Spinal cord (tissue), 10 donors: ENCODE data around the gene CC2D1A. TPM values are rescaled to one million over a fixed set of nuclear protein-coding genes. Genes with fewer than 3 reads are reported as not detected.
"Not testable (repeated sequence)": the region's sequence is repeated elsewhere in the genome, so short reads cannot be mapped to it uniquely, and the experiment has no call there.

ENCODE experiments used
- DNase-seq, 6 donors: peaks; one replicate each; pipeline versions ENCODE4 v3.0.0 to v3.0.0-alpha.2; 2013 to 2015; ENCODE audit warnings: low spot score in 6 of 6, low read depth in 4 of 6
- H3K27ac ChIP-seq: one replicate; pipeline ENCODE4 v1.5.1; 2013; ENCODE audit warnings: low read depth, low read length, control low read depth
- H3K27me3 ChIP-seq: one replicate; pipeline ENCODE4 v1.6.1; 2013; ENCODE audit warnings: low read length; ENCODE audit not compliant: control insufficient read depth, insufficient read depth
- H3K36me3 ChIP-seq: one replicate; pipeline ENCODE4 v1.6.1; 2013; ENCODE audit warnings: low read length; ENCODE audit not compliant: control insufficient read depth, insufficient read depth
- H3K4me1 ChIP-seq: one replicate; pipeline ENCODE4 v1.6.1; 2013; ENCODE audit warnings: low read length; ENCODE audit not compliant: control insufficient read depth, insufficient read depth
- H3K4me3 ChIP-seq: one replicate; pipeline ENCODE4 v1.5.1; 2013; ENCODE audit warnings: low read depth, low read length, control low read depth
- H3K9me3 ChIP-seq: one replicate; pipeline ENCODE4 v1.6.1; 2013; ENCODE audit warnings: low read length; ENCODE audit not compliant: control insufficient read depth, insufficient read depth
- WGBS: methylation state at CpG from one replicate; pipeline ENCODE4 v1.1.5; 2013; ENCODE audit warnings: missing lambda C conversion rate; ENCODE audit not compliant: insufficient coverage; 5-methylcytosine and 5-hydroxymethylcytosine counted together
- polyA plus RNA-seq, 2 donors: library from polyadenylated mRNA; unstranded; fragments of 120-200 nt; gene quantifications; one replicate each; pipeline ENCODE4 v1.2.1, GENCODE V29; 2013; ENCODE audit not compliant: insufficient read length in 2 of 2
- total RNA-seq, 2 donors: library from RNA; depleted of rRNA in 1 of 2; stranded (reverse); fragments of 120-200 nt in 1 of 2; fragments of >200 nt in 1 of 2; gene quantifications; one replicate each; pipeline versions ENCODE4 v1.2.3 to v1.2.4, GENCODE V29; 2013 to 2014
- donor health status: healthy.

The CC2D1A gene
- total and polyA plus RNA-seq, 4 donors, result 11.8 to 112 (median 54.2) TPM

DNA sequence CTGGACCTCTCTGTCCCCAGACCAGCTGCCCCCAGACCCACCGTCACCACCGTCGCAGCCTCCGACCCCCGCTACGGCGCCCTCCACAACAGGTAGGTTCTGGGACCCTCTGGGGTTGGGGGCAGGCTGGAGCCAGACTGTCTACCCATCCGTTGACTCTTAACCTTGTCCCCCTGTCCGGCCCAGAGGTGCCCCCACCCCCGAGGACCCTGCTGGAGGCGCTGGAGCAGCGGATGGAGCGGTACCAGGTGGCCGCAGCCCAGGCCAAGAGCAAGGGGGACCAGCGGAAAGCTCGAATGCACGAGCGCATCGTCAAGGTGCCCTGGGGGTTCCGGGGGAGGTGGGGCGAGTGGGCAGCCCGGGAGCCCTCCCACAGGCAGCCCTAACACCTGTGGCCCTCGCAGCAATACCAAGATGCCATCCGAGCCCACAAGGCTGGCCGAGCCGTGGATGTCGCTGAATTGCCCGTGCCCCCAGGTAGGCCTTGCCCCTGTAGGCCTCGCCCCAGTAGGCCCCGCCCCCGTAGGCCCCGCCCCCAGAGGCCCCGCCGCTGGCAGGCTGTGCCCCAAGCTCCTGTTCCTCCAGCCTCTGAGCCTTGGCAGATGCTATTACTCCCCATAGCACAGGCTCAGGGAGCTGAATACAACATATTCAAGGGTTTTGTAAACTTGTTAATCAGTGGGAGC lies 12.9 kb downstream of the CC2D1A start:
- Histone ChIP-seq H3K4me1 (peaks cover 3% of the 10 kb centered on the region), H3K36me3 (peaks cover 88% of the 10 kb centered on the region), H3K27ac (no peak overlapping the region)

DNA sequence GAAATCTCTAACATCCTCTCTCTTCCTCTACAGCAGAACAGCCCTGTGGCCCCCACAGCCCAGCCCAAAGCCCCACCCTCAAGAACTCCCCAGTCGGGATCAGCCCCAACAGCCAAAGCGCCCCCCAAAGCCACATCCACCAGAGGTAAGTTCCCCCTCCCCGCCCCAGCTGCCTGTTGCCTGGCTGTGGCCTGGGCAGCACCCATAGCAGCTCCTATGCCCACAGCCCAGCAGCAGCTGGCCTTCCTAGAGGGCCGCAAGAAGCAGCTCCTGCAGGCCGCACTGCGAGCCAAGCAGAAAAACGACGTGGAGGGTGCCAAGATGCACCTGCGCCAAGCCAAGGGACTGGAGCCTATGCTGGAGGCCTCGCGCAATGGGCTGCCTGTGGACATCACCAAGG lies 14.5 kb downstream of the CC2D1A start:
- peaks cover 89% of the 10 kb centered on the region for H3K36me3 ChIP-seq
- peaks cover 1% of the 10 kb centered on the region for H3K9me3 ChIP-seq
- DNase-seq, result no peak

More for the DNA sequence above, 12.9 kb downstream of the CC2D1A start:
- Histone ChIP-seq H3K9me3 (peaks cover 1% of the 10 kb centered on the region), H3K4me3 (no peak overlapping the region), H3K27me3 (no peaks in the 10 kb centered on the region)
- 91% methylated on average over 25 of the region's 34 CpGs for WGBS
- DNase-seq, result no peak

DNA sequence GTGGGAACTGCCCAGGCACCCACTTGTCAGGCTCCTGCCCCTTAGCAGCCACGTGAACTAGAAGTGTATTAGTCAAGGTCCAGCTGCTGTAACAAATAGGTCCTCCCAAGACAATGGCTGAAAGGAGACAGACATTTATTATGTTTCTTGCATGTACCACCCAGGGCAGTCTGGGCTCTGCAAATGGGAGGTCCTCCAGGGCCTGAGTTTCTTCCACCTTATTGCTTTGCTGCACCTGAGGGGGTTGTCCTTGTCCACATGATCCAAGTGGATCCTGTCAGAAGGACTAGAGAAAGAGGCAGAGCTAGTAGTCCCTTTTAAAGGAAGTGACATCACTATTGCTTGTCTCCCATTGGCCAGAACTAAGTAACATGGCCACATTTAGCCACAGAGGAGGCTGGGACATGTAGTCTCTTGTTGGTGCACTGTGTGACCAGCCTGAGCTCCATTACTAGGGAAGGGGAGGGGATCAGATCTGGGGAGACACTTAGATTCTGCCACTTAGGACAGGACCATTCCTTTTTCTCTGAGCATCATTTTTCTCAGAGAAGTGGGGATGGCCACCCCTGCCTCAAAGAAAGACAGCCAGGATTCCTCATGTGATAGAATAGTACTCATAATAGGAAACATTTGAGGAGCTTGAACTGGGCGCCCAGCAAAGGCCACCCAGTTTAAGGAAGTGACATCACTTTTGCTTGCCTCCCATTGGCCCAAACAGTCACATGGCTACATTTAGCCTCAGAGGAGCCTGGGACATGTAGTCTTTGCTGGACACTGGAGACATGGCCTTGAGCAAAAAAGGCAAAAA lies 15.1 kb downstream of the CC2D1A start:
- peak in 2 of 6 donors; percentile 49 to 78 for DNase-seq
- WGBS, result 53% methylated on average over 2 of the region's 2 CpGs
- peaks cover 85% of the 10 kb centered on the region for H3K36me3 ChIP-seq

More for the DNA sequence above, 14.5 kb downstream of the CC2D1A start:
- WGBS, result 99% methylated on average over 11 of the region's 11 CpGs
- Histone ChIP-seq H3K4me3 (no peak overlapping the region), H3K27me3 (no peaks in the 10 kb centered on the region), H3K27ac (no peak overlapping the region), H3K4me1 (peaks cover 3% of the 10 kb centered on the region)

DNA sequence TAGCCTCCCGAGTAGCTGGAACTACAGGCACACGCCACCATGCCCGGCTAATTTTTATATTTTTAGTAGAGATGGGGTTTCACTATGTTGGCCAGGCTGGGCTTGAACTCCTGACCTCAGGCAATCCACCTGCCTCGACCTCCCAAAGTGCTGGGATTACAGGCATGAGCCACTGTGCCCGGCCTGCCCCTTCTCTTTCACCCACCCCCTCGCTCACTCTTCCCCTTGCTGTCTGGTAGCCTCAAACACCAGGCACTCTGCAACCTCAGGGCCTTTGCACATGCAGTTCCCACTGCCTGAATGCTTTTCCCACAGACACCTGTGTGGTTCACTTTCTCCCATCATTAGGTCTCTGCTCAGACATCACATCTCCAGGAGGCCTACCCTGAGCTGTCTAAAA lies 16.1 kb downstream of the CC2D1A start:
- H3K27me3 ChIP-seq, DNase-seq, H3K27ac ChIP-seq, H3K9me3 ChIP-seq, H3K4me1 ChIP-seq, H3K4me3 ChIP-seq: not testable (repeated sequence)
- WGBS, result 96% methylated on average over 3 of the region's 6 CpGs
- H3K36me3 ChIP-seq, result peaks cover 91% of the 10 kb centered on the region

More for the DNA sequence above, 15.1 kb downstream of the CC2D1A start:
- H3K4me1 ChIP-seq, result peaks cover 3% of the 10 kb centered on the region
- H3K27ac ChIP-seq, result no peak overlapping the region
- no peak overlapping the region for H3K4me3 ChIP-seq
- H3K9me3 ChIP-seq, result peaks cover 1% of the 10 kb centered on the region
- no peaks in the 10 kb centered on the region for H3K27me3 ChIP-seq

DNA sequence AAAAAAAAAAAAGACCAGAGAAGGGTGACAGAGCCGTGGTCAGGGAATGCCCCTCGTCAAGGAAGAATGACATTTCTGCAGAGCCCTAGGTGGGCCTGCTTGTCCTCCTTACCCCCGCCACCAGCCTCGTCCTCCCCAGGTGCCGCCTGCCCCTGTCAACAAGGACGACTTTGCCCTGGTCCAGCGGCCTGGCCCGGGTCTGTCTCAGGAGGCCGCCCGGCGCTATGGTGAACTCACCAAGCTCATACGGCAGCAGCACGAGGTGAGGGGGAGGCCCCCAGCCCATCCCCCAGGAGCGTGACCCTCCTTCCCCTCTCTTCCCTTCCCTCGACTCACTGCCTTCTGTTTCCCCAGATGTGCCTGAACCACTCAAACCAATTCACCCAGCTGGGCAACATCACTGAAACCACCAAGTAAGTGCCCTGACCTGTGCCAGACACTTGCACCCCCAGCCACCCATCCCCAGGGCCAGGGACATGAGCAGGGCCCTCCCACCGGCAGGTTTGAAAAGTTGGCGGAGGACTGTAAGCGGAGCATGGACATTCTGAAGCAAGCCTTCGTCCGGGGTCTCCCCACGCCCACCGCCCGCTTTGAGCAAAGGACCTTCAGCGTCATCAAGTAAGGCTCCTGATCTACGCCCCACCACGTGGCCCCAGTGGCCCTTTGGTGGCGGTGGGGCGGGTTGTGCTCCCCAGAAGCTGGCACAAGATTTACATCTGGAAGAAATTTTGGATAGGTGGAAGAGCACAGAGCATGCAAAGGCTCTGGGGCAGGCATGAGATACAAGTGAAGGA lies 17.4 kb downstream of the CC2D1A start:
- DNase-seq, result no peak
- Histone ChIP-seq H3K9me3 (peaks cover 1% of the 10 kb centered on the region), H3K4me1 (no peaks in the 10 kb centered on the region), H3K36me3 (peaks cover 93% of the 10 kb centered on the region), H3K4me3 (no peak overlapping the region), H3K27ac (no peak overlapping the region), H3K27me3 (no peaks in the 10 kb centered on the region)
- 95% methylated on average over 28 of the region's 28 CpGs for WGBS

DNA sequence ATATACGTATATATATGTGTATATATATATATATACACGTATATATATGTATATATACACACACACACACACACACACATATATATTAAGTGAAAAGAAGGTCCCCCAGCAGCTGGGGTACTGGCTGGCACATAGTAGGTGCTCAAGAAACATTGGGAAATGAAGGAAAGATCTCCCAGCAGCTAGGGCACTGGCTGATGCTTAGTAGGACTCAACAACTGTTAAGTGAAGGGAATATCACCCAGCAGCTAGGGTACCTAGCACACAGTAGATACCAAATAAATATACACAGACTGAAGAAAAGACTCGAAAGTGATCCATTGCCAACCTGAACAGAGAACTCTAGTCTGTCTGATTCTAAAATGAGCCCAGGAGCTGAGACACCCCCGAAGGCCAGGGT lies 20.0 kb downstream of the CC2D1A start:
- H3K36me3 ChIP-seq, result peaks cover 87% of the 10 kb centered on the region
- WGBS, result 80% methylated on average over 1 of the region's 4 CpGs
- no peaks in the 10 kb centered on the region for H3K9me3 ChIP-seq
- no peak overlapping the region for H3K27ac ChIP-seq
- no peak for DNase-seq
- no peaks in the 10 kb centered on the region for H3K4me1 ChIP-seq
- H3K27me3 ChIP-seq, result no peaks in the 10 kb centered on the region
- H3K4me3 ChIP-seq, result no peak overlapping the region

DNA sequence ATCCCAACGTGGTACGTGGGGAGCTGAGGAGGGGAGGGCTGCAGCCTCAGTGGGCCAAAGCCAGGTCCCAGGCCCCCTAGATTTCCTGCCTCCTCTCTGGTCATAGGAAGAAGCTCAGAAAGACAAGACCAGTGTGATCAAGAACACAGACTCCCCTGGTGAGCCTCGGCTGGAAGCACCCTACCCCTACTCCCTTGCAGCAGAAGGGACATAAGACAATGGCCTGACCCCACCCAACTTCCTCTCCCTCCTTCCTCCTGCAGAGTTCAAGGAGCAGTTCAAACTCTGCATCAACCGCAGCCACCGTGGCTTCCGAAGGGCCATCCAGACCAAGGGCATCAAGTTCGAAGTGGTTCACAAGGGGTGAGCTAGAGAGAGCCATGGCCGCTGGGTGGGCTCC lies 20.7 kb downstream of the CC2D1A start:
- no peaks in the 10 kb centered on the region for H3K9me3 ChIP-seq
- H3K27ac ChIP-seq, result no peak overlapping the region
- WGBS, result 93% methylated on average over 7 of the region's 8 CpGs
- no peak overlapping the region for H3K4me3 ChIP-seq
- no peak for DNase-seq
- H3K36me3 ChIP-seq, result peaks cover 88% of the 10 kb centered on the region
- H3K27me3 ChIP-seq, result no peaks in the 10 kb centered on the region
- H3K4me1 ChIP-seq, result no peaks in the 10 kb centered on the region

DNA sequence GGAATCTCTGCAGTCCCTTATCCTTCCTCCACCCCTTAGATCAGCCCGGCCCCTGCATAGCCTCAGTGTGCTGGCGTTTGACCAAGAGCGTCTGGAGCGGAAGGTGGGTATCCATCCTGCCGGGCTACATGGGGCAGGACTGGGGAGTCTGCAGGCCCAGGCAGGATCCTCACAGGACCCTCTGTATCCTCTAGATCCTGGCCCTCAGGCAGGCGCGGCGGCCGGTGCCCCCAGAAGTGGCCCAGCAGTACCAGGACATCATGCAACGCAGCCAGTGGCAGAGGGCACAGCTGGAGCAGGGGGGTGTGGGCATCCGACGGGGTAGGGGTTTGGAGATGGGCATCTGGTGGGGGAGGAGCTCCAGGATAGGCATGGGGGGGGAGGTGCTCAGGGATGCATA lies 23.3 kb downstream of the CC2D1A start:
- peaks cover 80% of the 10 kb centered on the region for H3K36me3 ChIP-seq
- H3K27ac ChIP-seq, result no peak overlapping the region
- no peak overlapping the region for H3K4me3 ChIP-seq
- H3K27me3 ChIP-seq, result no peaks in the 10 kb centered on the region
- no peak for DNase-seq
- 86% methylated on average over 6 of the region's 12 CpGs for WGBS
- no peaks in the 10 kb centered on the region for H3K9me3 ChIP-seq
- no peaks in the 10 kb centered on the region for H3K4me1 ChIP-seq

DNA sequence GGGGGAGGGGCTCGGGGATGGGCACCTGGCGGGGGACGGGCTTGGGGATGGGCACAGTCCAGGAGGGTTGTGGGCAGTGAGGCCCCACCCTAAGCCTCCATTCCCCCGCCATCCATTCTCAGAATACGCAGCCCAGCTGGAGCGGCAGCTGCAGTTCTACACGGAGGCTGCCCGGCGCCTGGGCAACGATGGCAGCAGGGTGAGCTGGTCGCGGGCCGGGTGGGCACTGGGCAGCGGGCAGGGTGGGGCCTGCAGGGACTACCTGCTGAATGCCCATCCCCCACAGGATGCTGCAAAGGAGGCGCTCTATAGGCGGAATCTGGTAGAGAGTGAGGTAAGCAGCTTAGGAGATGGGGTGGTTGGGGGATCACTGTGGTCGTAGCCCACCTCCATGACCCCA lies 24.0 kb downstream of the CC2D1A start:
- no peak overlapping the region for H3K4me3 ChIP-seq
- no peaks in the 10 kb centered on the region for H3K27me3 ChIP-seq
- 80% methylated on average over 4 of the region's 17 CpGs for WGBS
- no peak for DNase-seq
- no peaks in the 10 kb centered on the region for H3K9me3 ChIP-seq
- H3K36me3 ChIP-seq, result peaks cover 75% of the 10 kb centered on the region
- no peaks in the 10 kb centered on the region for H3K4me1 ChIP-seq
- H3K27ac ChIP-seq, result no peak overlapping the region
